ENCODE measurements around the gene TTC39A. TPM values are rescaled to one million over a fixed set of nuclear protein-coding genes. Genes with fewer than 3 reads are reported as not detected.

The TTC39A gene
- total RNA-seq, 2 donors from 2014 or later, result 12.8 to 20.7 TPM

GRCh38 chr1:51297401-51298321 lies 32.7 kb downstream of the TTC39A start:
- Histone ChIP-seq H3K36me3 (ENCODE audit: control insufficient read depth, insufficient read depth, low read length) (no peaks in the 10 kb centered on the region), H3K27ac (ENCODE audit: low read depth, low read length) (no peak overlapping the region), H3K9me3 (ENCODE audit: control insufficient read depth, low read length) (peaks cover 25% of the 10 kb centered on the region), H3K4me1 (ENCODE audit: control insufficient read depth, insufficient read depth, low read length) (peaks cover 7% of the 10 kb centered on the region), H3K9ac (ENCODE audit: extremely low read depth, low read length, poor library complexity, severe bottlenecking) (no peak overlapping the region), H3K4me3 (ENCODE audit: low read length) (no peak overlapping the region), H3K27me3 (ENCODE audit: control insufficient read depth, insufficient read depth, low read length, poor library complexity, severe bottlenecking) (no peaks in the 10 kb centered on the region)
- Mint-ChIP-seq H3K36me3 (ENCODE audit: low read depth) (peaks cover 17% of the 10 kb centered on the region), H3K27ac (no peak overlapping the region), H3K4me3 (peak overlapping the region; percentile 22), H3K27me3 (ENCODE audit: insufficient read depth) (peaks cover 10% of the 10 kb centered on the region), H3K4me1 (peaks cover 9% of the 10 kb centered on the region), H3K9me3 (peaks cover 29% of the 10 kb centered on the region)
- TF ChIP-seq, protein P1, sequence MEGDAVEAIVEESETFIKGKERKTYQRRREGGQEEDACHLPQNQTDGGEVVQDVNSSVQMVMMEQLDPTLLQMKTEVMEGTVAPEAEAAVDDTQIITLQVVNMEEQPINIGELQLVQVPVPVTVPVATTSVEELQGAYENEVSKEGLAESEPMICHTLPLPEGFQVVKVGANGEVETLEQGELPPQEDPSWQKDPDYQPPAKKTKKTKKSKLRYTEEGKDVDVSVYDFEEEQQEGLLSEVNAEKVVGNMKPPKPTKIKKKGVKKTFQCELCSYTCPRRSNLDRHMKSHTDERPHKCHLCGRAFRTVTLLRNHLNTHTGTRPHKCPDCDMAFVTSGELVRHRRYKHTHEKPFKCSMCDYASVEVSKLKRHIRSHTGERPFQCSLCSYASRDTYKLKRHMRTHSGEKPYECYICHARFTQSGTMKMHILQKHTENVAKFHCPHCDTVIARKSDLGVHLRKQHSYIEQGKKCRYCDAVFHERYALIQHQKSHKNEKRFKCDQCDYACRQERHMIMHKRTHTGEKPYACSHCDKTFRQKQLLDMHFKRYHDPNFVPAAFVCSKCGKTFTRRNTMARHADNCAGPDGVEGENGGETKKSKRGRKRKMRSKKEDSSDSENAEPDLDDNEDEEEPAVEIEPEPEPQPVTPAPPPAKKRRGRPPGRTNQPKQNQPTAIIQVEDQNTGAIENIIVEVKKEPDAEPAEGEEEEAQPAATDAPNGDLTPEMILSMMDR (conservative IDR thresholded peaks at IDR 0.05), result no peak
- DNase-seq, result no peak
- WGBS, 2 experiments (ENCODE audit: insufficient coverage in 1 of 2, insufficient read length in 1 of 2), result 93 to 95% methylated on average over 22 to 25 of the region's 25 CpGs

GRCh38 chr1:51296383-51297357 lies 33.7 kb downstream of the TTC39A start:
- Histone ChIP-seq H3K4me1 (ENCODE audit: control insufficient read depth, insufficient read depth, low read length) (peaks cover 7% of the 10 kb centered on the region), H3K27ac (ENCODE audit: low read depth, low read length) (no peak overlapping the region), H3K9me3 (ENCODE audit: control insufficient read depth, low read length) (peaks cover 25% of the 10 kb centered on the region), H3K36me3 (ENCODE audit: control insufficient read depth, insufficient read depth, low read length) (no peaks in the 10 kb centered on the region), H3K4me3 (ENCODE audit: low read length) (no peak overlapping the region), H3K9ac (ENCODE audit: extremely low read depth, low read length, poor library complexity, severe bottlenecking) (no peak overlapping the region), H3K27me3 (ENCODE audit: control insufficient read depth, insufficient read depth, low read length, poor library complexity, severe bottlenecking) (no peaks in the 10 kb centered on the region)
- DNase-seq, result peak; percentile 99
- peak overlapping the region; percentile 22 for H3K4me3 Mint-ChIP-seq
- peaks cover 29% of the 10 kb centered on the region for H3K9me3 Mint-ChIP-seq
- WGBS, 2 experiments (ENCODE audit: insufficient coverage in 1 of 2, insufficient read length in 1 of 2), result 55 to 57% methylated on average over 23 to 33 of the region's 33 CpGs
- H3K4me1 Mint-ChIP-seq, result peaks cover 9% of the 10 kb centered on the region
- TF ChIP-seq, protein P1 (conservative IDR thresholded peaks at IDR 0.05), result peak; percentile 98
- H3K27ac Mint-ChIP-seq, result no peak overlapping the region
- H3K36me3 Mint-ChIP-seq (ENCODE audit: low read depth), result peaks cover 17% of the 10 kb centered on the region
- H3K27me3 Mint-ChIP-seq (ENCODE audit: insufficient read depth), result peaks cover 10% of the 10 kb centered on the region

GRCh38 chr1:51295926-51296325 lies 34.4 kb downstream of the TTC39A start:
- no peaks in the 10 kb centered on the region for H3K36me3 ChIP-seq (ENCODE audit: control insufficient read depth, insufficient read depth, low read length)
- Mint-ChIP-seq H3K4me3 (no peak overlapping the region), H3K27ac (no peak overlapping the region), H3K4me1 (peaks cover 9% of the 10 kb centered on the region), H3K9me3 (peaks cover 29% of the 10 kb centered on the region), H3K27me3 (ENCODE audit: insufficient read depth) (peaks cover 10% of the 10 kb centered on the region), H3K36me3 (ENCODE audit: low read depth) (peaks cover 16% of the 10 kb centered on the region)
- no peaks in the 10 kb centered on the region for H3K27me3 ChIP-seq (ENCODE audit: control insufficient read depth, insufficient read depth, low read length, poor library complexity, severe bottlenecking)
- H3K27ac ChIP-seq (ENCODE audit: low read depth, low read length), result no peak overlapping the region
- TF ChIP-seq, protein P1 (conservative IDR thresholded peaks at IDR 0.05), result no peak
- H3K9ac ChIP-seq (ENCODE audit: extremely low read depth, low read length, poor library complexity, severe bottlenecking), result no peak overlapping the region
- DNase-seq, result no peak
- H3K9me3 ChIP-seq (ENCODE audit: control insufficient read depth, low read length), result peaks cover 25% of the 10 kb centered on the region
- WGBS, 2 experiments (ENCODE audit: insufficient coverage in 1 of 2, insufficient read length in 1 of 2), result 90 to 91% methylated on average over 14 of the region's 17 CpGs
- no peak overlapping the region for H3K4me3 ChIP-seq (ENCODE audit: low read length)
- H3K4me1 ChIP-seq (ENCODE audit: control insufficient read depth, insufficient read depth, low read length), result peaks cover 7% of the 10 kb centered on the region
